ENCODE measurements around the gene RFX4.

DNA sequence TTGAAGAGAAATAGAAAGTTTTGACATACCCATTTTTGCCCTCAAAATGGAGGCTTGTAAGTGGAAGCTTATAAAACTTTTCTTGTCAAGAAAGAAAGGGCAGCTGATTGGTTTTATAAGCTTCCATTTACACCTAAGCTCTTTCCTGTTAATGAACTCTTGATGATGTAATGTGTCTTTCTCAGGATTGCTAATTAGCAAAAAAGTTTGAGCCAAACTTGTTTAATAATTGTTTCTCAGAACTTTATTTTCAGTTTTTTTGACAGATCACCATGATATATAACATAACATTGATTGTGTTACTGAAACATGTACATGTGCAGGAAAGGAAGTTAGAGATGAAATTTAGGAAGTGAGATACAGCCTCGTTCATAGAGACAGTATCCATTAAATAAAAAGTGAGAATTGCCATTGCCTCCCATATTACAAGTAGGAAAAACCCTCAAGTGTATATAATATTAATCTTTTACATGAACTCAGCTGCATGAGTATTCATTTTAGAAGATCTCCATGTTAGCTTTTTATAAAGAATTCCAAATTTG lies 218.4 kb downstream of the RFX4 start:
- TF ChIP-seq POLR2A (IDR thresholded peaks at IDR 0.05; ENCODE audit: low read length) (no peak), GATA1 (IDR thresholded peaks at IDR 0.05; ENCODE audit: low read depth, low read length) (no peak)

All from erythroblast (primary cell).